MM.1S (cell line): ENCODE results near the gene TYW1B.
"Not testable (repeated sequence)": the region's sequence is repeated elsewhere in the genome, so short reads cannot be mapped to it uniquely, and the experiment has no call there.

Source experiments
- EZH2phosphoT487 ChIP-seq: fragments of 300-600 bp; sonication (generic); IDR thresholded peaks from 2 replicates; pipeline ENCODE4 v1.6.1; 2018; ENCODE audit warnings: antibody characterized with exemption, low read length
- TF ChIP-seq, protein P1 (sequence below): fragments of 300-600 bp; sonication (generic); IDR thresholded peaks from 2 replicates; pipeline ENCODE4 v1.5.1; 2016; ENCODE audit warnings: antibody characterized with exemption, low read length, mixed read lengths

GRCh38 chr7:72744244-72744926 lies 83.6 kb downstream of the TYW1B start:
- TF ChIP-seq, protein P1, sequence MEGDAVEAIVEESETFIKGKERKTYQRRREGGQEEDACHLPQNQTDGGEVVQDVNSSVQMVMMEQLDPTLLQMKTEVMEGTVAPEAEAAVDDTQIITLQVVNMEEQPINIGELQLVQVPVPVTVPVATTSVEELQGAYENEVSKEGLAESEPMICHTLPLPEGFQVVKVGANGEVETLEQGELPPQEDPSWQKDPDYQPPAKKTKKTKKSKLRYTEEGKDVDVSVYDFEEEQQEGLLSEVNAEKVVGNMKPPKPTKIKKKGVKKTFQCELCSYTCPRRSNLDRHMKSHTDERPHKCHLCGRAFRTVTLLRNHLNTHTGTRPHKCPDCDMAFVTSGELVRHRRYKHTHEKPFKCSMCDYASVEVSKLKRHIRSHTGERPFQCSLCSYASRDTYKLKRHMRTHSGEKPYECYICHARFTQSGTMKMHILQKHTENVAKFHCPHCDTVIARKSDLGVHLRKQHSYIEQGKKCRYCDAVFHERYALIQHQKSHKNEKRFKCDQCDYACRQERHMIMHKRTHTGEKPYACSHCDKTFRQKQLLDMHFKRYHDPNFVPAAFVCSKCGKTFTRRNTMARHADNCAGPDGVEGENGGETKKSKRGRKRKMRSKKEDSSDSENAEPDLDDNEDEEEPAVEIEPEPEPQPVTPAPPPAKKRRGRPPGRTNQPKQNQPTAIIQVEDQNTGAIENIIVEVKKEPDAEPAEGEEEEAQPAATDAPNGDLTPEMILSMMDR = not testable (repeated sequence)
- not testable (repeated sequence) for TF ChIP-seq EZH2phosphoT487
